ENCODE data around the gene GIGYF2.
"Not testable (repeated sequence)": the region's sequence is repeated elsewhere in the genome, so short reads cannot be mapped to it uniquely, and the experiment has no call there.

GIGYF2 gene

GRCh38 chr2:232691117-232691516 lies 6.0 kb upstream of the GIGYF2 start:
- DNase-seq = not testable (repeated sequence)

DNA sequence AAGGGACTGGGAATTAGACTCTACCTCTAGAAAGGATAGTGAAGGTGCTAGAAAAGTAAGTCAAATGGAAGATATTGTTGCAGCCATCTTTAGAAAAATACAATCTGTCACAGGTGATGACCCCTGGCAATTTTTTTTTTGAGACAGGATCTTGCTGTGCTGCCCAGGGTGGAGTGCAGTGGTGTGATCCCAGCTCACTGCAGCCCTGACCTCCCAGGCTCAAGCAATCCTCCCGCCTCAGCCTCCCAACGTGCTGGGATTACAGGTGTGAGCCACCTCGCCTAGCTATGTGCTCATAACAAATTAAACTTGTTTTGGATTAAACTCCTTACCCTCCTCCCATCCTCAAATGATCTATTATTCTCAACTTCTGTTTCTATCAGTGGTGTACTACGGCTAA lies 3.8 kb upstream of the GIGYF2 start:
- DNase-seq = no peak

DNA sequence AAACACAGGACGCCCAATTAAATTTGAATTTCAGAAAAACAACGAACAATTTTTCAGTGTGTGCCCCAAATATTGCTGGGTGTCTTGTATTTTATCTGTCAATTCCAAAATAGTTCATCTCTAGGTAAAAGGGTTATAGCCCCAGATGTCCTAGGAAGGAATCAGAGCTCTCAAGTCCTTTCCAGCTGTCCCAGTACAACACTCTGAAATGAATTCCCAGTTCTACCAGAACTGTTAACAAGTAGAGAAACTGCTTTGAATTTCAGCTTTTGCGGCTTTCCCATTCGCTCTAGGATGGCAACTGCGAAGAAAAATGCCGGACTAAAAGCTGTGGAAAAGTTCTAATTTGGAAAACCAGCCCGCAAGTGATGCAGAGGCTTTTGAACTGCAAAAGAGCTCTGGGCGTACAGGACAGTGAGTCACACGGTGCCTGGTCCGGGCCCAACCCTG lies 497 bp upstream of the GIGYF2 start:
- no peak for DNase-seq

DNA sequence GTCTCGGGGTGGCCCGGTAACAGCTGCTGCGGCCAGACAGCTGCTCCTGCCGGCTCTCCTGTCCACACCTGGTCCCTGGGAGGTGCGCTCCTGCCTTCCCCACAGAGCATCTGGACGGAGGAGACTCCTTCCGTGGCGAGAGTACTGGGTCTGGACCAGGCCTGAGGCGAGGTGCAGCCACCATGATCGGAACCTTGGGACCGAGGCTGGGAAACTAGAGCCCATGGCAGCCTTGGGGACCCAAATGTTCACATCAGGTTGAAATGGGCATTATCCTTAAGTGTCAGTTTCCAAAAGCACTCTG lies 628 bp downstream of the GIGYF2 start:
- DNase-seq = peak in 1 of 2 experiments; percentile 3

GRCh38 chr2:232698556-232699091 lies 1.5 kb downstream of the GIGYF2 start:
- DNase-seq = no peak

- DNase-seq = no peak
Observed at GRCh38 chr2:232699110-232699509, 2.0 kb downstream of the GIGYF2 start.

DNA sequence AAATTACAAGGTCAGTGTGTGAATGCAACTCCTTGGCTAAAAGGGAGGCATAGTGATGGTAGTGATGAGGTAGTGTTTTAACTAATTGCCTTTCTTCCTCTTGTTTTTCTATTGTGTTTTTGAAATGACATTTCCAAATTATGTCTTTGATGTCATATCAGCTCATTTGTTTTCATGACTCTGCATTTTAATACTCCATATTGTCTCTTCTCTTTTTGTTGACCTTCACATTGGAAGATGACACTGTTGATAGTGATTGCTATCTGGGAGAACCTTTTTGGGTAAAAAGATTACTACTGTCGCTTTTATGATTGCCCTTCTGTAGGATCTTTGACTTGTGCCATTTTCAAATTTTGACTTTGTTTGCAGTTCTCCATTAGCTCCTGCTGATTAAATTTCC lies 3.0 kb downstream of the GIGYF2 start:
- DNase-seq = no peak

GRCh38 chr2:232707076-232707475 lies 9.9 kb downstream of the GIGYF2 start:
- no peak for DNase-seq

- no peak for DNase-seq
Observed at GRCh38 chr2:232713505-232713904, 16.4 kb downstream of the GIGYF2 start.

GRCh38 chr2:232714969-232715368 lies 17.8 kb downstream of the GIGYF2 start:
- no peak for DNase-seq

DNA sequence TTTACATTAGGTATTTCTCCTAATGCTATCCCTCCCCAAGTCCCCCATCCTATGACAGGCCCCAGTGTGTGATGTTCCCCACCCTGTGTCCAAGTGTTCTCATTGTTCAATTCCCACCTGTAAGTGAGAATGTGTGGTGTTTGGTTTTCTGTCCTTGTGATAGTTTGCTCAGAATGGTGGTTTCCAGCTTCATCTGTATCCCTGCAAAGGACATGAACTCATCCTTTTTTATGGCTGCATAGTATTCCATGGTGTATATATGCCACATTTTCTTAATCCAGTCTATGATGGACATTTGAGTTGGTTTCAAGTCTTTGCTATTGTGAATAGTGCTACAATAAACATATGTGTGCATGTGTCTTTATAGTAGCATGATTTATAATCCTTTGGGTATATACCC lies 22.9 kb downstream of the GIGYF2 start:
- not testable (repeated sequence) for DNase-seq

DNA sequence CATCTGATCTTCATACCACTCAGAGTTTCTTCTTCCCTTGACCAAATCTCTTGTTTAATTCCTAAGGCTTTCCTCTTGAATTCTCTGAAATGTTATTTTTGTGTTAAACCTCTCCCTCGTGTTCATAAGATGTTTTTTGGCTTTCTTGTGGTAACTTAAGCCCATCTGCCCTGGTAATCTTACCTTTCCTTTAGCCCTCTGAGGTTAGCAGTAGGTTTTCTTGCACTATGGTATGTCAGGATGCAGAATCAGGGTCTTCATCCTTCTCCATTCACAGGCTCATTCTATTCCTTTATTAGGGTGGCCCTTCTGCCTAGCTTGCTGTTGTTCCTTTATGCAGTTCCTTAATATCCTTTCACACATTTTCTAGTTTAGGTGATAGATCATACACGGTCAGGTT lies 24.1 kb downstream of the GIGYF2 start:
- DNase-seq = no peak

DNA sequence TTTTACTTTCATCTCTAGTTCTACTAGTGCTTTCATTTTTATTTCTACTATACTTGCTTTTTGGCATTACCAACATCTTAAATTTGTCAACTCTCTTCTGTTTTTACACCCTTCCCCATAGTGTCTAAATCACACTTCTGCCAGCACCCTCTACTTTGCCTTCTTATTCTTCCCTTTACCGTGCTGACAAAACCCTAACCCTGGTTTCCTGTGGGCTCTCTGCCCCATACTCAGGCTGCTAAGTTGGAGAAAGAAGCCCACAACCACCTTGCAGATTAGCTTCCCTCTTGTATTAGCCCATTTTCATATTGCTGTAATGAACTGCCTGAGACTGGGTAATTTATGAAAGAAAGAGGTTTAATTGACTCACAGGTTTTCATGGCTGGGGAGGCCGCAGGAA lies 24.8 kb downstream of the GIGYF2 start:
- no peak for DNase-seq

DNA sequence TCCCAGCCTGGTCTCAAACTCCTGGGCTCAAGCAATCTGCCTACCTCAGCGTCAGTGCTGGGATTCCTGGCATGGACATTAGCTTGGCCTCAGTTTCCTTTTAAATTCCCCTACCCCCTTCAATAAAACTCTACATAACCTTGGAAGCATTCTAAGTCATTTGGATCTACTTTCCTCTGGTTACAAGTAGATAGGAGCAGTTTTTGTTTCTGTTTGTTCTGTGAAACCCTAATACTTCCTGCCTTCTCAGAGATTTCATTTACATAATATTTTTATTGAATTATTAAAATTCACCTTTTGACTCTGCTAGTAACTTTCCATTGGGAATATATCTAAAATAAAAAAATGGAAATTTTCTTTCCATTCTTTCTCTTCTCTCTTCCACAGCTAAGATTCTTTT lies 25.9 kb downstream of the GIGYF2 start:
- no peak for DNase-seq

DNA sequence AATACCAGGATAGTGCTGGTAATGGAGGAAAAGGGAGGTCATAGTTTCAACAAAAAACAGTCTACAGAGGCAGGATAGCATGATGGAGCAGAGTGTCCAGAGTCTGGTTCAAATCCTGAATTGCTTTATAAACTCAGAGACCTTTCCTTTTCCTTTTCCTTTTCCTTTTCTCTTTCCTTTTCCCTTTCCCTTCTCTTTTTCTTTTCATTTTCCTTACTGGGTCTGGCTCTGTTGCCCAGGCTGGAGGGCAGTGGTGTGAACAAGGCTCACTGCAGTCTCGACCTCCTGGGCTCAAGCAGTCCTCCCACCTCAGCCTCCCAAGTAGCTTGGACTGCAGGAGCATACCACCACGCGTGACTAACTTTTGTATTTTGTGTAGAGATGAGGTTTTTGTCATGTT lies 31.7 kb downstream of the GIGYF2 start:
- no peak for DNase-seq

DNA sequence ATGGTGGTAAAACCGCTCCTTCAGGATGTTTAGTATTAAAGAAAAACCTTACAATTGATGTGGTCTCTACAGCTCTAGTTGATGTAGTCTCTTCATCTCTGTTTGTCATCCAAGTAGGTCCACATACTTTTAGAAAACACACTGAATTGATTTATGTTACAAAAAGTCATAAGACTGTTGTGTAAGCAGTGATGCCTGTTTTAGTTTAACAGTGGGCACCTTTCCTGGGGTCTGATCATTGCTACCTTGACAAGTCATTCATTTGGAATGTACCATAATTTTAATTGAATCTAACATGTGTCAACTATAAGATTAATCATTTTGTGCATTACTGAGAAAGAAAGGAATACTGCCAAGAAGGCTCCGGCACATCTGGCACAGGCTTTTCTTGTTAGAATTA lies 34.3 kb downstream of the GIGYF2 start:
- no peak for DNase-seq

DNA sequence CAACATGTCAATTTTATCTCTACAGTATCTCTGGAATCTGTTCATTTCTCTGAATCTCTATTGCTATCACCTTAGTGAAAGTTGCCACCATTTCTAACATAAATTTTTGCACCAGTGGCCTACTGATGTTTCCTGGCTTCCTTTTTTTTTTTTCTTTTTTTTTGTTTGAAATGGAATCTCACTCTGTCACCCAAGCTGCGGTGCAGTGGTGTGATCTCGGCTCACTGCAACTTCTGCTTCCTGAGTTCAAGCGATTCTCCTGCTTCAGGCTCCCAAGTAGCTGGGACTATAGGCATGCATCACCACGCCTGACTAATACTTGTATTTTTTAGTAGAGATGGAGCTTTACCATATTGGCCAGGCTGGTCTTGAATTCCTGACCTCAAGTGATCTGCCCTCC lies 44.2 kb downstream of the GIGYF2 start:
- DNase-seq = no peak

DNA sequence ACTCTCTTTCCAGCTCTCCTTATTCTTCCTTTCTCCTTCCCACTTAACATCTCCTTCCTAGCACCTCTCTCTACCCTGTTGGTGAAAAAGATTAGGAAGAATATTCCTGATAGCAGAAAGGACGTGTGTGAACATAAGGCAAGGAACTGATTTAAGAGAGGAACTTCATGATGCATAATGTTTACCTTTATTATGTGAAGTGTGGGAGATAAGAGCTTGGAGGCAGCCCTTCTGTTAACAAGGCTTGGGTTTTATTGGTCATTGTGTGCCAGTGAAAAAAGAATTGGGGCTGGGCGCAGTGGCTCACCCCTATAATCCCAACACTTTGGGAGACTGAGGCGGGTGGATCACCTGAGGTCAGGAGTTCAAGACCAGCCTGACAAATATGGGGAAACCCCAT lies 44.8 kb downstream of the GIGYF2 start:
- DNase-seq = no peak

- no peak for DNase-seq
Observed at GRCh38 chr2:232744963-232745362, 47.8 kb downstream of the GIGYF2 start.

DNA sequence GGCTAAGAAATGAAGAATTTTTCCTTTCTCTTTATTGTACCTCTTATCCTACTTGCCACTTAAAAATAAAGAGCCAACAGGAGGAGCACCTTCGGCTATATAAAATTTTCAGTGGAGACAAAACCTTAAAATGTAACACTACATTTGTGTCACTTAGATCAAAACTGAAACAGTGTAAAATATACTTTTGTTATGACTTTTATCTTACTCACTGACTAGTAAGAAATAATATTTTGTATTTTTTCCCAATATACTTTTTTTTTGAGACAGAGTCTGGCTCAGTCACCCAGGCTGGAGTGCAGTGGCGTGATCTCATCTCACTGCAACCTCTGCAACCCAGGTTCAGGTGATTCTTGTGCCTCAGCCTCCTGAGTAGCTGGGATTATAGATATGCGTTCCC lies 50.9 kb downstream of the GIGYF2 start:
- no peak for DNase-seq

- no peak for DNase-seq
Observed at GRCh38 chr2:232749331-232749730, 52.2 kb downstream of the GIGYF2 start.

- no peak for DNase-seq
Observed at GRCh38 chr2:232750135-232750671, 53.1 kb downstream of the GIGYF2 start.

GRCh38 chr2:232757905-232758304 lies 60.8 kb downstream of the GIGYF2 start:
- no peak for DNase-seq

- peak; percentile 5 to 22 for DNase-seq
Observed at GRCh38 chr2:232761301-232761907, 64.3 kb downstream of the GIGYF2 start.

DNA sequence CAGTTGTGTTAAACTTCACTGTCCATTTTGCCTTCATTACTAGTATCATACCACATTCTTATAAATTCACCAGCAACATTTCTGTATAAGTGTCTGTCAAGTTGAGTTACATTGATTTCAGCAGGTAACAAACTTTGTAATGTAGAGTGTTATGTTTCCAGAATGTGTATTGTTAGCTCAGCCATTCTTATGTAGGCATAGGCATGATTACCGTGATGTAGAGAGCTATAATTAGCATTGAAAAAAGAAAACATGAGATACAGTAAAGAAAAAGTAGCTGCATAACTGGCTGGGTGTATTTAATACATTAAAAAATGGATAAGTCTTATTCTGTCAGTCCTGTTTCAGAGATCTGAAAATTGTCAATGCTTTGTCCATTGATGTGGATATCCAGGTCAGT lies 70.7 kb downstream of the GIGYF2 start:
- no peak for DNase-seq

All from SHP77 (cell line).